ENCODE measurements around the gene PBRM1. TPM values are rescaled to one million over a fixed set of nuclear protein-coding genes. Genes with fewer than 3 reads are reported as not detected.
A peak's percentile ranks its signal among the peaks of the same experiment; 100 is the strongest.

Gene PBRM1
- total RNA-seq, 6 experiments from 2014 or later: 17.1 to 36.4 (median 27.2) TPM

DNA sequence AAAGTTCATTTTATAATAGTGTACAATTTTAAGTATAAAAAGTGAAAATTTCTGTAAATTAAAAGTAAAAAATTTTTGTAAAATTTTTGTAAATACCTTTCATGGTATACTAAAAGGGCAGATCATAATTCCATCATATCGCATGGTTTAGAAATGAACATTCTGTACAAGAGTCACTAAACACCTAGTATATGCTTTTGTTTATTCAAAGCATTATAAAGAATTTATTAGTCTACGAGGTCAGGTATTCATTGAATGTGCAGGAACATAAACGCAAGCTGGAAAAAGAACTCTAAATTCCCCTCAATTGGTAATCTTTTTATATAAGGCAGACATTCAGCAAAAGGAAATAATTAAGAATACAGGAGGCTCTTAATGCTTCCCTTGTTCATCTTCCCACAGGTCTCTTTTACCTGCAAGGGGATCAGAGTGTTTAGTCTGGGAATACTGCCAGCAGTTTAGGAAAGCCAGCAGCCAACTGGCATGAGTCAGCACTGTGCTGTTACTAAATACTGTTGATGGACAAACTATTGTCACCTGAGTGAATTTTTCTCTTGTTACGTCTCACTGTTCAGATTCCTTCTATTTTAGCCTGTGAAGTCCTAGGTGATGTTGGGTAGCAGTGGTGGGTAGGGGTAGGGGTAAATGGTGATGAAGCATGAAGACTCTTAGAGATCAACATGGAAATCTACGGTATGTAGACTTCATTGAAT, 79.2 kb downstream of the PBRM1 start:
- peak overlapping the region in 2 of 3 donors; percentile 17 to 65 for H3K27ac ChIP-seq
- peak; percentile 90 to 95 (median 94) for ATAC-seq
- H3K36me3 ChIP-seq: peaks cover 0 to 17% (median 4%) of the 10 kb centered on the region in 4 donors
- H3K27me3 ChIP-seq: no peaks in the 10 kb centered on the region
- 34% methylated on average over 5 of the region's 5 CpGs for WGBS (ENCODE audit: insufficient coverage, low coverage, low lambda C conversion rate, missing lambda C conversion rate)
- H3K4me3 ChIP-seq: no peak overlapping the region
- TF ChIP-seq, protein P1, sequence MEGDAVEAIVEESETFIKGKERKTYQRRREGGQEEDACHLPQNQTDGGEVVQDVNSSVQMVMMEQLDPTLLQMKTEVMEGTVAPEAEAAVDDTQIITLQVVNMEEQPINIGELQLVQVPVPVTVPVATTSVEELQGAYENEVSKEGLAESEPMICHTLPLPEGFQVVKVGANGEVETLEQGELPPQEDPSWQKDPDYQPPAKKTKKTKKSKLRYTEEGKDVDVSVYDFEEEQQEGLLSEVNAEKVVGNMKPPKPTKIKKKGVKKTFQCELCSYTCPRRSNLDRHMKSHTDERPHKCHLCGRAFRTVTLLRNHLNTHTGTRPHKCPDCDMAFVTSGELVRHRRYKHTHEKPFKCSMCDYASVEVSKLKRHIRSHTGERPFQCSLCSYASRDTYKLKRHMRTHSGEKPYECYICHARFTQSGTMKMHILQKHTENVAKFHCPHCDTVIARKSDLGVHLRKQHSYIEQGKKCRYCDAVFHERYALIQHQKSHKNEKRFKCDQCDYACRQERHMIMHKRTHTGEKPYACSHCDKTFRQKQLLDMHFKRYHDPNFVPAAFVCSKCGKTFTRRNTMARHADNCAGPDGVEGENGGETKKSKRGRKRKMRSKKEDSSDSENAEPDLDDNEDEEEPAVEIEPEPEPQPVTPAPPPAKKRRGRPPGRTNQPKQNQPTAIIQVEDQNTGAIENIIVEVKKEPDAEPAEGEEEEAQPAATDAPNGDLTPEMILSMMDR (IDR thresholded peaks at IDR 0.05): no peak
- TF ChIP-seq POLR2A (IDR thresholded peaks at IDR 0.05): no peak
- DNase-seq: peak in 2 of 3 donors; percentile 35 to 76
- no peaks in the 10 kb centered on the region for H3K9me3 ChIP-seq
- H3K4me1 ChIP-seq: peaks cover 0 to 31% (median 14%) of the 10 kb centered on the region in 4 donors
- intact Hi-C loops (cut with DNase I): no loop called here

DNA sequence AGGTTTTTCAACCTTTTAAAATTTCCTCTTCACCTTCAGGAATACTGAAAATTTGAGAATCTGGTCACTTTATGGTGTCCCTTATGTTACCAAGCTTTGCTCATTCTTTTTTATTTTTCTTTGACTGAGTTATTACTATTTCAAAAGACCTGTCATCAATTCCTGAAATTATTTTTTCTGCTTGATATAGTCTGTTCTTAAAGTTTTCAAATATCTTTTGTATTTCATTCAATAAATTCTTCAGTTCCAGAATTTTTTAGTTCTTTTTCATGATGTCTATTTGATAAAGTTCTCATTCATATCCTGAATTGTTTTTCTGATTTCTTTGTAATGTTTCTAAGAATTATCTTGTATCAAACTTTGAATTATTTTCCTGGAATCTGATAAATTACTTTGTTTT, 85.5 kb downstream of the PBRM1 start:
- DNase-seq (no peak), ATAC-seq (no peak)
- H3K27me3 ChIP-seq: no peaks in the 10 kb centered on the region
- H3K9me3 ChIP-seq: peaks cover 0 to 8% (median 0%) of the 10 kb centered on the region in 4 donors
- intact Hi-C loops (cut with DNase I): no loop called here
- no peak overlapping the region for H3K4me3 ChIP-seq
- no peaks in the 10 kb centered on the region for H3K4me1 ChIP-seq
- peaks cover 0 to 15% (median 4%) of the 10 kb centered on the region in 4 donors for H3K36me3 ChIP-seq
- H3K27ac ChIP-seq: no peak overlapping the region
- TF ChIP-seq POLR2A (IDR thresholded peaks at IDR 0.05): no peak
- TF ChIP-seq, protein P1 (IDR thresholded peaks at IDR 0.05): no peak

DNA sequence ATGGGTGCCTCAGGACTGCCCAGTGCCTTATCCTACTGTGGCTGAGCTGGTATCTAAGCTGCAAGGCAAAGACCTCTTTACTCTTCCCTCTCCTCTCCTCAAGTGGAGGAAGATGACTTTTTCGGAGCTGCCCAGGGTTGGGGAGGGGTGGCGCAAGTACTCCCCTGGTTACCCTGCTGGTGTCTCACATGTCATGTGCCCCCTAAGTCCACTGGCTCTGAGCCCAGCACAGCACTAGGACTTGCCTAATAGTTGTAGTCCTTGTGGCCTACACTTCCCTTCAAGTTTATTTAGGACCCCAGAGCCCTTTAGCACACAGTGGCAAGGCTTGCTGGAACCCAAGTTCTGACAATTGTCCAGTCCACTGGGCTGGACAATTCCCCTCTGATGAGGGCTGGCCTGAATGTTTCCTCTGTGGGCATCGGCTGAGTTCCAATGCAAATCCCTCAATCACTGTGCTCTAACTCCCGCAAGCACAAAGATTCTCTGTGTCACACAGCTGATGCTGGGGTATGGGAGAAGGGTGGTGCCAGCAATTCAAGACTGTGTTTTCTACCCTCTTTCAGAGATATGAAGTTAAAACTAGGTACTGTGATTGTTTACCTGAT, 89.0 kb downstream of the PBRM1 start:
- WGBS (ENCODE audit: insufficient coverage, low coverage, low lambda C conversion rate, missing lambda C conversion rate): 90% methylated on average over 2 of the region's 4 CpGs
- no peak overlapping the region for H3K27ac ChIP-seq
- DNase-seq (no peak), ATAC-seq (peak in 1 of 4 donors; percentile 24)
- TF ChIP-seq POLR2A (IDR thresholded peaks at IDR 0.05): no peak
- TF ChIP-seq, protein P1 (IDR thresholded peaks at IDR 0.05): no peak
- H3K4me1 ChIP-seq: no peaks in the 10 kb centered on the region
- no peak overlapping the region for H3K4me3 ChIP-seq
- peaks cover 0 to 8% (median 0%) of the 10 kb centered on the region in 4 donors for H3K9me3 ChIP-seq
- intact Hi-C loops (cut with DNase I): no loop called here
- peaks cover 0 to 5% (median 0%) of the 10 kb centered on the region in 4 donors for H3K36me3 ChIP-seq
- H3K27me3 ChIP-seq: no peaks in the 10 kb centered on the region

DNA sequence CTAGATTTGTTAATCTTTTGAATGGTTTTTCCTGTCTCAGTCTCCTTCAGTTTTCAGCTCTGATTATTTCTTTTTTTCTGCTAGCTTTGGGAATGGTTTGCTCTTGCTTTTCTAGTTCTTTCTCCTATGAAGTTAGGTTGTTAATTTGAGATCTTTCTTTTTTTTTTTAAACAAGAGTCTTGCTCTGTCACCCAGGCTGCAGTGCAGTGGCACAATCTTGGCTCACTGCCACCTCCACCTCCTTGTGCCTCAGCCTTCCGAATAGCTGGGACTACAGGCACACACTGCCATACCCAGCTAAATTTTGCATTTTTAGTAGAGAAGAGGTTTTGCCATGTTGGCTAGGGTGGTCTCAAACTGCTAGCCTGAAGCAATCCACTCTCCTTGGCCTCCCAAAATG, 92.6 kb downstream of the PBRM1 start:
- Histone ChIP-seq H3K27ac (no peak overlapping the region), H3K36me3 (peaks cover 0 to 12% (median 0%) of the 10 kb centered on the region in 4 donors), H3K9me3 (no peaks in the 10 kb centered on the region), H3K4me3 (no peak overlapping the region), H3K4me1 (no peaks in the 10 kb centered on the region), H3K27me3 (no peaks in the 10 kb centered on the region)
- DNase-seq (no peak), ATAC-seq (no peak)
- intact Hi-C loops (cut with DNase I): no loop called here
- TF ChIP-seq, protein P1 (IDR thresholded peaks at IDR 0.05): no peak
- TF ChIP-seq POLR2A (IDR thresholded peaks at IDR 0.05): no peak
- 67% methylated on average over 1 of the region's 1 CpG for WGBS (ENCODE audit: insufficient coverage, low coverage, low lambda C conversion rate, missing lambda C conversion rate)
